Inferior parietal cortex (tissue), 1 donor: ENCODE measurements around the gene TAMALIN.

Experiments used
- DNase-seq: peaks from one replicate; pipeline ENCODE4 v3.0.0-alpha.2; 2016; ENCODE audit errors: extremely low spot score

The TAMALIN gene

DNA sequence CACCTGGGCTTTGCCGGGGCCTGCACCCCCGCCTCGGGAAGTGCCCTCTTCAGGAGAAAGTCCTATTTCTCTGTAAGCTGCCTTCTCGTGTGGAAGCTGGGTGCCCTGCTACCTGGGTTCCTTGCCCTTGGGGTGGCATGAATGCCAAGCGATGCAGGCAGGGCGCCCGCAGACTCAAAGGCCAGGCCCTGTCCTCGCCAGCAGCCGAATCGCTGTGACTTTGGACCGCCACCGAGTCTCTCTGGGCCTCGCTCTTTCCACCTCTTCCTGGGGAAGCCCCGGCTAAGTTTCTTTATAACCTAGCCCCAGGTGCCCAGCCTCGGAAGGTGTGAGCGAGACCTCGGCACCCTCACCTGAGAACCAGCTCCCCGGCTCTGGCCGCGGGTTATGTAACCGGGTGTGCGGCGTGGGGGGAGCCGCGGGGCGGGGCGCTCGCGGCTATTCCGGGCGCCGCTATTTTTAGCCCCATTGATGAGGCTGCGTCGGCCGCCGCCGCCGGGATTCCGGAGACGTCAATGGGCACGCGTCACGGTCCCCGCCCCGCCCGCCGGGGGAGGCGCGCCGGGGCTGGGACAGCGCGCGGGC lies 29.9 kb downstream of the TAMALIN start:
- DNase-seq: peak; percentile 68

DNA sequence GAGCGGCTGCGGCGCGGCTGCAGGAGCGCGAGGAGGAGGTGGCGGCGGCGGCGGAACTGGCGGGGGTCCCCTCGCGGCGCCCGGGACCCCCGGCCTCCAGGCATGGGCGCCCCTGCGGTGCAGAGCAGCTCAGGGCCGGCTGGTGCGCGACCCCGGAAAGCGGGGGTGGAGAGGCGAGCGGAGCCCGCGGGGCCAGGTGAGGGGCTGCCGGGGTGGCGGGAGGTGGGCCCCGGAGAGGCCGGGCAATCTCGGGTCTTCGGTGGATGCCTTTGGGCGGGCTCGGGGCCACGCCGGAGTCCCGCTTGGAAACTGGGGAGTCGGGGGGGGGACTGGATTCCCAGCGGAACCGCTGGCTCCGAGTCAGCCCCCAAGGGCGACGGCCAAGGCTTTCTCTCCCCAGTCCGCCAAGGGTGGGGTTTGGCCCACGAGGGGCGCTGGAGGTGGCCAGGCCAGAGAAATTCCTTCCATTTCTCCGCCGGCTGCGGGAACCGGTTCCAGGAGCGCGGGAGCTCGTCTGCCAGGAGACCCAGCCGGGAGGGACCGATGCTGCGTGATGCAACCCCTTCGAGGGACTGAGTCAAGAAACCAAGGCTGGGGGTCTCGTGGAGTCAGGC lies 30.6 kb downstream of the TAMALIN start:
- no peak for DNase-seq

DNA sequence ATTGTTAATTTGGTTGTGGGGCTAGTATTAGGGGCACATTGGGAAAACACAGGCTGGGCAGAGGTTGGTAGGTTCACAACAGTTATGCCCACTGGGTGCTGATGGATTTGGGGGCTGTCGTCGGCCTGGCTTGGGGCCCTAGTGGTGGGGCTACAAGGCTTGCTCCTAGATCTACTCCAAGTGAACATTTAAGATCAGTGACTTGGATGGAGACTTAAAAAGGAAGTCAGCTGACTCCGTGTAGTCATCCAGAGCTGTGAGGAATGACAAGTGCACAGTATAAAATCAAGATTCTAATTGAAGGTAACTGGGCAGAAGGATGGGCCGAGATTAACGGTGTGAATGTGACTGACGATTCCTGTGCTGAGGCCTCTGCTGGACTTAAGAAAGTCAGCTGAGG lies 31.7 kb downstream of the TAMALIN start:
- no peak for DNase-seq

DNA sequence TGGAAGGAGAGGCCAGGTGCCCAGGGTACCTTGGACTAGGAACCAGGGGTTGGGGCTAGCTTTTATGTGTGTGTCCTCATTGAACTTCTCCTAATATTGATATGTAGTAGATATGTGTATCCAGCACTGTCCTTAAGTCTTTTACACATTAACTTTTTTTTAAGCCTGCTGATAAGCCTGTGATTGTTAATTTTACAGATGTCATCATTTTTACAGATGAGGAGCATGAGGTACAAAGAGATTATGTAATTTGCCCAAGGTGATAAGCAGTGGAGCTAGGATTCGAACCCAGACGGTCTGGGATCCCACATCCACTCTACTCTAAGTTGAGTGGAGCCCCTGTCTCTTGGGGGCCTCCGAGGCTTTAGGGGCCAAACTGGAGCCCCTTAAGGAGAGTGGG lies 34.3 kb downstream of the TAMALIN start:
- DNase-seq: no peak

DNA sequence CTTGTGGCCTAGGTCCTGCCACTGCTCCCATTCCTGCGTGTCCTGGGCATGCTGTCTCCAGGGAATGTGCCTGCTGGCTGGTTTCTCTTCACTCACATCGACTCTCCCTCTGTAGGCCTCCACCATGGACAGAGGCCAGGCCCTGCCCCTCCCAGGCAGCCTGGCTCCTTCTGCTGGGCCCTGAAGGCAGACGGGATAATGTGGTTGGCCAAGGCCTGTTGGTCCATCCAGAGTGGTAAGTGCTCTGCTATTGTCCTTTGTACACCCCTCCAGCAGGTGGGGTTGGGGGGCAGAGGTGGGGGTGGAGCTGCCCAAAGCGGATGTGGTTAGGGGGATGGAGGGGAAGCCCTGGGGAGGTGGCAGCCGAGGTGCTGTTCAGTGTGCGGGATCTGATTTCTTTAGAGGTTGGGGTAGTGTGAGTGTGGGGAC lies 35.0 kb downstream of the TAMALIN start:
- DNase-seq: no peak

DNA sequence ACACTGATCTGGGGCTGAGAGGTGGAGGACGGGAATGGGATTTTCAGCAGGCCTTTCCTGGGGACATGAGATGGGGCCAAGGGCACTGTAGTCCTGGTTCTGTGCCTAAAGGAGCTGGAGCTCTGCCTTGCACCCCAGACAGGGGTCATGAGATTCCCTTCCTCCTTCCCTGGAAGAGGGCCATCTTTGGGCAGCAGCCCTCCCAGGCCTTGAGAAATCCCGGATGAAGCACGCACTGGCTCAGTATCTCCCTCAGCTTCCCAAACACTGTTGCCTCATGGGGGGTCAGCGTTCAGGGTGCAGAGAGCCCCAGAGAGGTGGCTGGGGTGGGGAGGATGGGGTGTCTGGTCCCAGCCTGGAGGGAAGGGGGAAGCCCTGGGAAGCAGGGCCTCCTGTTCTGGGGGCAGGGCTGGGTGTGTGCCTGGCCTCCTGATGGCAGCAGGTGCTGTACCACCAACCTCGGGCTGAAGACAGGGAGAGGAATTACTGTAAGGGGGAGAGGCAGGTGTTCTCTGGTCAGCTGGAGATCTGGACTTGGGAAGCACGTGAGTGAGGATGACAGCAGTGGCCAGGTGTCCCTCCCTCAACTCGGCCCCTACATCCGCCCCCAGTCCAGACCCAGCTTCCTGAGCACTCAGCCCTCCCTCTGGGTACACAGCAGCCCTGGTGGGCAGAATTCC lies 36.1 kb downstream of the TAMALIN start:
- no peak for DNase-seq

DNA sequence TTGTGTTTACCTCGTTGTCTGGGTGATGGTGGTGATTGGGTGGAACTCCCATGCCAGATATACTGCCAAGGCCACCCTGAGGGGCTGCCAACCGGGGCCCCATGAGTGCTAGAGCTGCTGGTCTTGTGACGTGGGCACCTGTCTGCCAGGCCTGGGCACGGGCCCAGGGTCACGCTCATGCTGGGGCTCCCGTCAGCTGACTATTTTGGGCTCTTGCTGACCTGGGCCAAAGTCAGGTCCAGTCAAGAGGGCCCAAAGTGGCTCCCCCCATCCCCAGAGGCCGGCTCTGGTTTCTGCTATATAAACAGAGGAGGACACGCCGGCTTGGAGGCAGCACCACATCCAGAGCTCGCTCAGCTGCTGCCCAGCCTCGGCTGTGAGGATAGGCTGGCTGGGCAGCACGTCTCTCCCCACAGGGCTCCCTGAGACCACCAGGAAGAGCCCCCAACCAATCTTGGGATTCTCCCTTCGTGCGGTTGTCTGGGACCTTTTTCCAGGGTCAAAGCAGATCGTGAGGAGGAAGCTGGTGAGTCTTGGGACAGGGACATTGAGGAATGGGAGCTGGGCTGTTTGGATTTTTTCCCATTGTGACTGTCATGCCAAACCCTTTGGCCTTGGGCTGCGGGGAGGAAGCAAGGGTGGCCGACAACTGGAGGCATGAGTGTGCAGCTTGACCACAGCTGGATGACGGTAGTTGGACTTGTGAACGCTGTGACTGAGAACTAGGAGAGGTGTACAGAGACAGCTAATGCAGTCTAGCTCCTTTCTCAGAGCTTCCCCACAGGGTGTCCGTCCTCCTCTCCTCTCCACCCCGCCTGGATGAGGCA lies 36.9 kb downstream of the TAMALIN start:
- DNase-seq: no peak

DNA sequence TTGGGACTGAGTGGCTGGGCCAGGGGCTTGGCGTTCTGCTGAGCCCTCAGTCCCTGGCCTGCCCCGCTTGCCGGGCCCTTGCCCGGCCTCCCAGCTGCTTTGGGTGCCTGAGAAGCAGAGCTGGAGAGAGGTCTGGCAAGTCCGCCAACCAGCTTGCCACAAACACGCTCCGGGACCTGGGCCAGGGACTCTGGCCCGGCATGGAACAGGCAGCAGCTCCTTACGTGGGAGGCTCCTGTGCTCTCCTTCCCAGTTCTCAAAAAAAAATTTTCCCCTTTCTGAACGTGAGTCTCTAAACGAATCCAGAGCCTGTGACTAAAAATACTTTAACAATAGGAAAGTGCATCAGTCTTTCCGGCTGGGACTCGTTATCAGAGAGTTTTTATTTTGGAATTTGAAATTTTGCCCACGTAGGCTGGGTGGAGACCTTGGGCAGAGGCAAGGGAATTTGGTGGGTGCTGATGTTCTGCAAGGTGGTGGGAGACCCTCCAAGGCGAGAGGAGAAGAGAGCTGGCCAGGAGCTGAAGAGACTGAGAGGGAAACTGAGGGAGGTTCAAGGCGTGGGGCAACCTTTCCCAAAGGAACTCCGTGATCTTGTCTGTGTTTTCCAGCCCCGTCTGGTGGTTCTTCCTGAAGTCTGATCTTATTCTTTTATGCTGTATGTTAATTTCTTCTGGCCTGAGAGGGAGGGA lies 37.7 kb downstream of the TAMALIN start:
- DNase-seq: no peak

DNA sequence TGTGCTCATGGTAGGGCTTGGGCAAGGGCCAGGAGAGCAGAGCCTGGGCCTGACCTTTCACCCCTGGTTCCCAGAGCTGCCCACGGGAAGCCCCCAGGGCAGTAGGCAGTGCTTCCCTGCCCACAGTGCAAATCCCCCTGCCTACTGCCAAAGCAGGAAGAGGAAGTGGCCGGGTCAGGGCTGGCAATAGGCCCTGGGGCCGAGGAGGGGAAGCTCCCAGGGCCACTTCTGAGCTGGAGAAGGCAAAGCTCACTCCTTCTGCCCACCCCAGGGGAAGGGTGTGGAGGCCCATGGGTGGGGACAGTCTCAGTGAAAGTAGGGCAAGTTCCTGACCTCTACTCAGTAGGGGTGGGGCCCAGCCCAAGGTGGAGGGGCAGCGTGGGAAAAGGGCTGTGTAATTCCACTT lies 39.1 kb downstream of the TAMALIN start:
- no peak for DNase-seq

DNA sequence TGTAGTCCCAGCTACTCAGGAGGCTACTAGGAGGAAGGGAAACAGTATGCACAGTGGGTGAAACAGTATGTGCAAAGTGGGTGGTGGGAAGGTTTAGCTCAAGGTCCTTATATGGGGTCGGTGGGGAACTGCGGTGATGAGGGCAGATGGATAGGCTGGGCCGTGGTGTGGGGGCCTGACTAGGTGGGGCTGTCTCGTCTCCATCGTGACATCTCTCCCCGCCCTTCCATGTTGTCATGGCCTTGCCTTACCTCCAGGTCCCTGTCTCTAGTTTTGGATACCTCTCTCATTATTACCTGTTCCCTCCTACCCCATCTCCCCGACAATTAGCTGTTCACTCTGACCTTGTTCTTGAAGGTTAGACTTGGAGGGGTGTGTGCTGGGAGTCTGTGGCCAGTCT lies 40.1 kb downstream of the TAMALIN start:
- no peak for DNase-seq

DNA sequence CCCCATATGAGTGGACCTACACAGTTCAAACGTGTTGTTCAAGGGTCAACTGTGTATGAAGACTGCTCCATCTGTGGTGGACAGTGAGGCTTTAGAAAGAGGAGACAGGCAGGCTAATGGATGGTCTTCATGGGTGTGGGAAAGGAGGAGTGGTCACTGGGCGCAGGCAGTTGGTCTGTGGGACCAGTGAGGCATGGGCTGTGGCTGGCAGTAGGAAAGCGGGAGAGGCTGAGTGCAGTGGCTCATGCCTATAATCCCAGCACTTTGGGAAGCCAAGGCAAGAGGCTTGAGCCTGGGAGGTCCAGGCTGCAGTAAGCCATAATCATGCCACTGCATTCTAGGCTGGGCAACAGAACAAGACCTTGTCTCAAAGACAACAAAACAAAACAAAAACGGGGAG lies 42.5 kb downstream of the TAMALIN start:
- DNase-seq: no peak

DNA sequence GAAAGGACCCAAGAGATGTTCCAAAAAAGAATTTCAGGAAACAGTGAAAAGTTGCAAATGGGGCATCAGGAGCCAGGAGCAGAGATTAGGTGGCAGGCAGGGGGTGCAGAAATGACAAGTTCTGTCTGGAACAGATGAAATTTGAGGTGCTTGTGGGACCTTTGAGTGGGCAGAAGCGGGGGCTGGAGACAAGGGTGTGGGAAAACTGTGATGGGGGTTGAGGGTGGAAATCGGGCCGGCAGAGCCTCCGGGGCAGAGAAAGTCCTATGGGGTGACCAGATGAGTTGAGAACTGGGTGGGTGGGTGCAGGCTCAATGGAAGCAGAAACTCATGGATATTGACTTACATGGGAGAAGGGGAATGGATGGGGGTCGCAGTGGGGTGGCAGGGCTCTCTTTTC lies 42.9 kb downstream of the TAMALIN start:
- no peak for DNase-seq

DNA sequence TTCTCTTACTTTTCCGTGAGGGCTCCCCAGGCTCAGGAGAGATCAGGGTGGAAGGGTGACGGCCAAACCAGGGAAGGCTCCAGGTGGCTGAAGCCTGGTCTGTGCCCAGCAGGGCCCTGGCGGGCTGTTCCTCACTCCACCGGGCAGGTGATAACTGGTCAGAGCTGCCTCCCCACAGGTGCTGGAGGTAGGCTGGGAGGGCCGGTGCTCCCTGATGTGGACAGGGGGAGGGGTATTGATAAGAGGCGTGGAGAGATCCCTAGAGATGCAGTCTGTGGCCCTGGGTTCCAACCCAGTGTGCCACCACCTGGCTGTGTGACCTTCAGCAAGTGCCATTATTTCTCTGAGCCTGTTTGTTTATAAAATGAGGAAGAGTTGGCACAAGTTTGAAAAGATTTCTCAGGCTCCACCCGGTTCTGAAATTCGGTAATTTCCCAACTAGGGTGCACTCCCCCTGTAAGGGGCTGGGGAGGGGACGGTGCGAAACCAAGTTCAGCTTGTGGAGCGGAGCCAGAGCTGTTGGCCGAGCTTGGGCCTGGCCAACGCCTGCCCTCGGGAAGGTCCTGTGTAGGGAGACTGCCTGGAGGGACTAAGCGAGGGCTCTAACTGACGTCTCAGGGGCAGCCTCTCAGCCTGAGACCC lies 43.5 kb downstream of the TAMALIN start:
- no peak for DNase-seq

DNA sequence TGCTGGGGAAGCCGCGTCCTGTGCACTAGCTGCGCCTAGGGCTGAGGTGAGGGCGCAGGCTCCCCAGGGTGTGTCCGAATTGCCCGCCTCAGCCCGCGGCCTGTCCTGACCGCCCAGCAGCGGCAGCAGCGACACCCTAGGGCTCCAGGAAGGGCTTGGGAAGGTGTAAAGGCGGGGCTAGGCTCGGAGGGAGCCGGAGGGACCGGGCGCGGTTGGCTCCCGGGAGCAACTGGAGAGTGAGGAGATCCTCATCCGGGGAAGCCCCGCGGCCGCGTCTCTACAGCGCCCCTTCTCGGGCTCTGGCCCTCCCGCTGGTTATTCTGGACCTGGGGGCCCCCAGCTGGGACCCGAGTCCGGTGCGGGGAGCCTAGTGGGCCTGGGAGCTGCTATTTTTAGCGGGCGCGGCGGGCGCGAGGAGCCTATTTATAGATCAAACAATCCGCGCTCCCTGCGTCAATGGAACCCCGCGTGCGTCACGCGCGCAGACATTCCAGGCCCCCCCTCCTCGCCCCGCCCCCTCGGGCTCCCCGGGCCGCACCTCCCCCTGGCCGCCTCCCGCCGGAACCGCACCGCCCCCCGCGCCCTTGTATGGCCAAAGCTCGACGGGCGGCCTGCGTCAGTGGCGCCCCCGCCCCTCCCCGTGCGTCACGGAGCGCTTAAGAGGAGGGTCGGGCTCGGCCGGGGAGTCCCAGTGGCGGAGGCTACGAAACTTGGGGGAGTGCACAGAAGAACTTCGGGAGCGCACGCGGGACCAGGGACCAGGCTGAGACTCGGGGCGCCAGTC lies 44.2 kb downstream of the TAMALIN start, which contains the start of gene NR4A1:
NR4A1 (plus strand) TSS at position 685 of the 784 bp plus-strand sequence. CDS start 2,887 bp downstream, outside the sequence.
- DNase-seq: peak; percentile 73

DNA sequence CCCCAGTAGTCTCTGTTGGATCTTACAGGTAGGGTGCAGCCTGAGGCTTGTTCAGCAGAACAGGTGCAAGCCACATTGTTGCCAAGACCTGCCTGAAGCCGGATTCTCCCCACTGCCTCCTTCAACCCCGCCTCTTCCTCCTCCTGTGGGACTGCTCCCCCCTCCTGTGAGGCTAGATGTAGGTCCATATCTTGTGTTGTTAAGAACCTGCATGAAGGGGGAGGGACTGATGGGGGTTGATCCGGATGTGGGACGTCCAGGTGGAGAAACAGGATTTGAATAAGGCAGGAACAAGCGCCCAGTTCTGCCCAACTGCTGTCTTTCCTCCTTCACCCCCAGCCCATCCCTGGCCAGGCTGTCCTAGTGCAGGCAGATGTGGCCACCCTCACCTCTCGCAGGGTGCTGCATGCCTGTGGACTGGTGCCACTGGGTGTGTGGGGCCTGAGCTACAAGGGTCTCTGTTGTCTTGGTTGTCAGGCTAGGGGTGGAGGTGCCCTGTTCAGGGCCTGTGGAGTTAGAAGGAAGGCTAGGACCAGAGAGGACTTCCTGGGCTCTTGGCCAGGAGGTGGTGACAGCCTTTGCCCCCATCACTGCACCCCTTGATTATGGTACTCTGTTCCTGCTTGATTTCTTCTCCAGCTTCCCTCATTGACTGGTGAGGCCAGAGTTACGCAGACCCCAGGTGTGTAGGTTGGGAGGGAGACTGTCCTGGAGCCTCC lies 45.9 kb downstream of the TAMALIN start:
- no peak for DNase-seq

DNA sequence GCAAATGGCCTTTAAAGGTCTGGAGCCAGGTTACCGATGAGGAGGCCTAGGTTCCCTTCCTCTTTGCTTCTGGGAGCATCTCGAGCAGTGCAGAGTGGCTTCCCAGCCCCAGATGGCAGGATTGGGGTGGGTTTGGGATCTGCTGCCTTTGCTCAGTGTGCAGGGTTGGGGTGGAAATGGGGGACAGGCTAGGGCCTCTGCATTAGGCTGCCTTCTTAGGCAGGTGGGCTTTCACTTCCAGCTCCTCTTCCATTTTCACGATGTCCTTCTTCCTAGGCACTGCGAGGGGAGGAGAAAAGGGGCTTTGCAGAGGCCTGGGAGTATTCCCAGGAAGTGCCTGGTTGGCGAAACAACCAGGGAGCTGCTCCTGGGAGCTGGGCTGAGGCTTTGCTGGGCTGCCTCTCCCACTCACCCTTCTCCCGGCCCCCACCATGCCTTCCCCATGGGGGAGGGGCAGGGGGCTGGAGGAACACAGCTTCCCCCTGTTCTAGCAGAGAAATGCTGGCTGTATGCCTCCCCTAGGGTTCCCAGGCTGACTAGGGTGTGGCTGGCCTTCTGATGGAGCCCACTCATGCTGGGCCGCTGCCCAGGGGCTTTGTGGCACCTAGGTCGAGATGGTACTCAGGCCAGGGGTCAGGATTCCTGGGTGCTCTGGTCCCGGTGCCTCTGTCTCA lies 46.9 kb downstream of the TAMALIN start:
- no peak for DNase-seq

DNA sequence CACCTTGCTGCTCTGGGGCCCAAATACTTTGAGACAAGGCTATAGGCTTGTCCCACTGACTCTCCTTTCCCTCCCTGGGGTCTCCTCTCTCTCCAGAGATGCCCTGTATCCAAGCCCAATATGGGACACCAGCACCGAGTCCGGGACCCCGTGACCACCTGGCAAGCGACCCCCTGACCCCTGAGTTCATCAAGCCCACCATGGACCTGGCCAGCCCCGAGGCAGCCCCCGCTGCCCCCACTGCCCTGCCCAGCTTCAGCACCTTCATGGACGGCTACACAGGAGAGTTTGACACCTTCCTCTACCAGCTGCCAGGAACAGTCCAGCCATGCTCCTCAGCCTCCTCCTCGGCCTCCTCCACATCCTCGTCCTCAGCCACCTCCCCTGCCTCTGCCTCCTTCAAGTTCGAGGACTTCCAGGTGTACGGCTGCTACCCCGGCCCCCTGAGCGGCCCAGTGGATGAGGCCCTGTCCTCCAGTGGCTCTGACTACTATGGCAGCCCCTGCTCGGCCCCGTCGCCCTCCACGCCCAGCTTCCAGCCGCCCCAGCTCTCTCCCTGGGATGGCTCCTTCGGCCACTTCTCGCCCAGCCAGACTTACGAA lies 47.6 kb downstream of the TAMALIN start:
- DNase-seq: no peak

DNA sequence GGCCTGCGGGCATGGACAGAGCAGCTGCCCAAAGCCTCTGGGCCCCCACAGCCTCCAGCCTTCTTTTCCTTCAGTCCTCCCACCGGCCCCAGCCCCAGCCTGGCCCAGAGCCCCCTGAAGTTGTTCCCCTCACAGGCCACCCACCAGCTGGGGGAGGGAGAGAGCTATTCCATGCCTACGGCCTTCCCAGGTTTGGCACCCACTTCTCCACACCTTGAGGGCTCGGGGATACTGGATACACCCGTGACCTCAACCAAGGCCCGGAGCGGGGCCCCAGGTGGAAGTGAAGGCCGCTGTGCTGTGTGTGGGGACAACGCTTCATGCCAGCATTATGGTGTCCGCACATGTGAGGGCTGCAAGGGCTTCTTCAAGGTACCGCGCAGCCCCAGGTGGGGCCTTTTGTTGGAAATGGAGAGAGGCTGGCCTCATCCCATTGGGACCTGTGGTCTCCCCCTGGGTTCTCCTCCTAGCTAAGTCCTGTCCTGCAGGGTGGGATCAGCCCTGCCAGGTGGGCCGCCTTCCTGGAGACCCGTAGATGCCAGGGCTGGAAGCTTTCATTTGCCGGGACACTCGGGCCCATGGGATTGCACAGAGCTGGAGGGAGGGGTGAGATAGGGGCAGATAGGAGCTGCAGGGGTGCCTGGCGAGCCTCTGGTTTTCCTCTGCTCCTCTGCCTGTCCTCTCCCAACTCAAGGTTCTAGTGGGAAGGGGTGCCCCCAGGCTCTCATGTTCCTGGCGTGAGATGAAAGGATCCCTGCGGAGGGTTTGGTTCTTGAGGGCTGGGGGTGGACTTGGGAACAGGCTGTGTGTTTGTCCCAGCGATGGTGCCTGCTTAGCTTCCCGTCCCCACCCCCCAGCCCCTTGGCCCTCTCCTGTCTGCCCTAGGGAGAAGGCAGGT lies 48.3 kb downstream of the TAMALIN start:
- no peak for DNase-seq
